HG03460 (cell line): ENCODE data around the gene CHCHD3.
"Not testable (repeated sequence)": the region's sequence is repeated elsewhere in the genome, so short reads cannot be mapped to it uniquely, and the experiment has no call there.

Experiments used
- ATAC-seq: cut with Tn5 transposase; IDR thresholded peaks from one replicate; pipeline ENCODE4 v1.9.1; 2021; ENCODE audit not compliant: unreplicated experiment

Gene CHCHD3

DNA sequence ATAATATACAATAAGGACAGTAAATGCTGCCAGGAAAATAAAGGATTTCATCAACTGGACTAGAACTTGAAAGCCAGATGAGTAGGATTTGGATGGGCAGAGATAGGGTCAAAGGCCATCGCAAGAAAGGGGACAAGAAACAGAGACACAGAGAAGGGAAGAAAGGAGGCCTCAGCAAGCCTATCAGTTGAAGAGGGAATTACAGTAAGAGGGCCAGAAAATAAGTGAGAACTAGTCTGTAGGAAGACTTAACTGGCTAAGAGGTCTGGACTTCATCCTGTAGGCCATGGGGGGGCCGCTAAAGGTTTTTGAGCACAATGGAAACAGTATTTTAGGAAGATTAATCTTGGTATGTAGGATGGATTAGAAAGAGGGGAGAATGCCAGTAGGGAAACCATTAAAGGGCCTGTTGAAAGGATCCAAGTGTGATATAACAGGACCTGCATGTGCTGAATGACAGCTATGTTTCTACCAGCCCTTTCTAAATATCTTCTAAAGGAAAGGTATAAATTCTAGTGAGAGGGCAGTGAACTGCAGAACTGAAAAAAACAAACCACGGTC is 174.4 kb downstream of the CHCHD3 start:
- ATAC-seq: no peak

DNA sequence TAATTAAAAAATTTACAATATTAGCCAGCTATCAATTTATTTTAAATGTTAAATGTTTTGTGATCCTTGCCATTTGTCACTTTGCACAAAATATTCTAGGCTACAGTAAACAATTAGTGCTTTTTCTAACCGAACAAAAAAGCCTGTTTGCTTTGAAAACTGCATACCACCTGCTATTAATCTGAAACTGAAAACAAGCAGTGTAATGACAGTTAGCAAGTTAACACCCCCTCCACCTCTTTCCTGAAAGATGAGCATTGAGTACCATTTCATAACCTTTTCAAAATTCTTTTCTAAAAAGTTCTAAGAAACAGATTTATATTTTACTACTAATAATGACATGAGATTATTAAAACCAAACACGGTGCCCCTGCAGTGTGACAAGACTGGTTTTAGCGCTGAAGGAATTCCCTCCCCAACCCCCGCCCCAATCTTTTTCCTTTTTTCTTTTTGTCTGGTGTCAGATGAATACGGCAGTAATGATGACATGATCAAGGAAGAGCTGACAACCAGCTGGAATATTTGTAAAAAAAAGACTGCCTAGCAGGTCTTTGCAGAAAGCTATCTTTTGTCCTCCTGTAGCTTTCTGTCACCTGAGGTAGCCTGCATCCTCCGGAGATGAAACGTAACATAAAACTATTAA is 175.6 kb downstream of the CHCHD3 start:
- no peak for ATAC-seq

DNA sequence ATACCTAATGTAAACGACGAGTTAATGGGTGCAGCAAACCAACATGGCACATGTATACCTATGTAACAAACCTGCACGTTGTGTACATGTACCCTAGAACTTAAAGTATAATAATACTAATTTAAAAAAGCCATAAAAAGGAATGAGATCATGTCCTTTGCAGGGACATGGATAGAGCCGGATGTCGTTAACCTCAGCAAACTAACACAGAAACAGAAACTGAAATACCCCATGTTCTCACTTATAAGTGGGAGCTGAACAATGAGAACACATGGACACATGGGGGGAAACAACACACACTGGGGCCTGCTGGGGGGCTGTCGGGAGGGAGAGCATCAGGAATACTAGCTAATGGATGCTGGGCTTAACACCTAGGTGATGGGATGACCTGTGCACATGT is 176.8 kb downstream of the CHCHD3 start:
- not testable (repeated sequence) for ATAC-seq

DNA sequence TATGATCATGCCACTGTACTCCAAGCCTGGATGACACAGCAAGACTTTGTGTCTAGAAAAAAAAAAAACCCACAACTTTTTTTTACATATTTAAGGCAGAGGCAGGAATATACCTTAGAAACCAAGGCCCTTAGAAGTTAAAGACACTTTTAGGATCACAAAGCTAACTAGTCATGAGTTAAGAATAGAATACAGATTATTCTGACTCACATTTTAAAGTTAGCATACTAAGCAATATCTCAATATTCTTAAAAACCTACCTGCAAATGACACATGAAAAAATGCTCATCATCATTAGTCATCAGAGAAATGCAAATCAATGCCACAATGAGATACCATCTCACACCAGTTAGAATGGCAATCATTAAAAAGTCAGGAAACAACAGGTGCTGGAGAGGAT is 177.7 kb downstream of the CHCHD3 start:
- ATAC-seq: no peak

DNA sequence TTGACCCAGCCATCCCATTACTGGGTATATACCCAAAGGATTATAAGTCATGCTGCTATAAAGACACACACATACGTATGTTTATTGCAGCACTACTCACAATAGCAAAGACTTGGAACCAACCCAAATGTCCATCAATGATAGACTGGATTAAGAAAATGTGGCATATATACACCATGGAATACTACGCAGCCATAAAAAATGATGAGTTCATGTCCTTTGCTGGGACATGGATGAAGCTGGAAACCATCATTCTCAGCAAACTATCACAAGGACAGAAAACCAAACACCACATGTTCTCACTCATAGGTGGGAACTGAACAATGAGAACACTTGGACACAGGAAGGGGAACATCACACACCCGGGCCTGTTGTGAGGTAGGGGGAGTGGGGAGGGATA is 179.6 kb downstream of the CHCHD3 start:
- ATAC-seq: not testable (repeated sequence)

DNA sequence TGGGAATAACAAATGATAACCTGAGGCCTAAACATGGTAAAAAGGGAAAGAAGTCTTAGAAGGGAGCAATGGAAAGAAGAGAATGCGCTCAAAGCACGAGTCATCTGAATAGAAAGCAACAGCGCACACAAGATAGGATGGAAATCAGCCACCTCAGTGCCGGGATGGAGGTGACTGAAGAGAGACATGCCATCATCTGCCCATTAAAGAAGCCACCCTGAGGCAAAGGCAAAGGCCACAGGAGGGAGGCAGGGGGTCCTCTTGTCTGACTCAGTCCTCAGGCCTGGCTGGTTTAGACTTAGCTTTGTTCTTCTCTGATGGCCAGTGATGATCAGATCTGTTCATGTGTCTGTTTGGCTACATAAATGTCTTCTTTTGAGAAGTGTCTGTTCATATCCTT is 180.6 kb downstream of the CHCHD3 start:
- no peak for ATAC-seq

DNA sequence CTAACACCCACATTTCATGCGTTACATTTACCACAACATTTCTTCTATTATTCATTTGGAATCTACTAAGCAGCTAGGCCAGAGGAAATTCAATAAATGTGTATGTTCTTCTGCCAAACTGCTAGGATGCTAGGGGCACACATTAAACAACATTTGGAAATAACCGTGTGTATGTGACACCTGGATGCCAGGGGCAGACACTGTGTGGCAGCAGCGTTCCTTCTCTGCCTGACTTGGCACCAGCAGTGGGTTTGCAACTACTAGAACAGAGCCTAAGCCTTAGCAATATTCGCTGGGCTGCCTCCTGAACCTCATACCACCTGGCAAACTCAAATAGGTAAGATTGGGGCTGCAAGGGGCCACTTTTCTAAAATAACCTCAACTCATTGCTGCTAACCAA is 182.1 kb downstream of the CHCHD3 start:
- no peak for ATAC-seq

DNA sequence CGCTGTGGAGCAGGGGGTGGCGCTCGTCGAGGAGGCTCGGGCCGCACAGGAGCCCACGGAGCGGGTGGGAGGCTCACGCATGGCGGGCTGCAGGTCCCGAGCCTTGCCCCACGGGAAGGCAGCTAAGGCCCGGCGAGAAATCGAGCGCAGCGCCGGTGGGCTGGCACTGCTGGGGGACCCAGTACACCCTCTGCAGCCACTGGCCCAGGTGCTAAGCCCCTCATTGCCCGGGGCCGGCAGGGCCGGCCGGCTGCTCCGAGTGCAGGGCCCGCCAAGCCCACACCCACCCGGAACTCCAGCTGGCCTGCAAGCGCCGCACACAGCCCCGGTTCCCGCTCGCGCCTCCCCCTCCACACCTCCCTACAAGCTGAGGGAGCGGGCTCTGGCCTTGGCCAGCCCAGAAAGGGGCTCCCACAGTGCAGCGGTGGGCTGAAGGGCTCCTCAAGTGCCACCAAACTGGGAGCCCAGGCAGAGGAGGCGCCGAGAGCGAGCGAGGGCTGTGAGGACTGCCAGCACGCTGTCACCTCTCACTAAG is 183.2 kb downstream of the CHCHD3 start:
- not testable (repeated sequence) for ATAC-seq

DNA sequence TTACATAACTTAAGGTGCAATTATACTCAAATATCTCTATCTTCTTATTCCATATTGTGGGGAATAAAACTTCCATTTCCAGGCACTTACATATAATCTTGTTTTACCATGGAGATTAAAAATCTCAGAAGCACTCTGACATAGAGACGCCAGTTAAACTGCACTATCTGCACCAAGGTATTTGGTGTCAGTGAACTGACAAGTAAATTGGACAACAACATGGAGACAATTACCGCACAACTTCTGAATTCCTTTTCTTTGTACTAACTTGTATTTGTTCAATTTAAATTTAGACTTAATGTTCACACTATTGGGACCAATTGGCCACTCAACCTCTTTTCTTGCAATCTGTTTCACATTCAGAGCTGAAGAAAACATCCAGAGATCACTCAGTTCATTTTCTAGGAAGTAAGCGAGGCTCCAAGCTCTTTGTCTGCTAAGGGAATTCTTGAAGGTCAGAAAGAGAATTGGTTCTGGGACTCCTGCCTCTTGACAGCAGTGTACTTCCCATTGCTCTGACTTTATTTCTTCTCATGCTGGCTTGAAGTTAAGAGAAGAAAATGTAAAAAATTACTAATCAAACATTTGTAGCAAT is 184.7 kb downstream of the CHCHD3 start:
- no peak for ATAC-seq

DNA sequence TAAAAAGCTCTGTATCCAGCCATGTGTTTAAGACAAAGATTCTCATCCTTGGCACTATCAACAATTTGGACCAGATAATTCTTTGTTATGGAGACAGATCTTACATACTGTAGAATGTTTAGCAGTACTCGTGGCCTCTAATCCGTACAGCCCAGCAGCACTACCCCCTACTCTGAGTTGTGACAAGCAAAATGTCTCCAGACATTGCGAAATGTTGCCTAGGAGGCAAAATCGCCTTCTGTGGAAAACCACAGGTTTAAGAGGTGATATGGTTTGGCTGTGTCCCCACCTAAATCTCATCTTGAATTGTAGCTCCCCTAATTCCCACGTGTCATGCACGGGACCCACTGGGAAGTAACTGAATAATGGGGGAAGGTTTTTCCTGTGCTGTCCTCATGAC is 186.7 kb downstream of the CHCHD3 start:
- no peak for ATAC-seq

DNA sequence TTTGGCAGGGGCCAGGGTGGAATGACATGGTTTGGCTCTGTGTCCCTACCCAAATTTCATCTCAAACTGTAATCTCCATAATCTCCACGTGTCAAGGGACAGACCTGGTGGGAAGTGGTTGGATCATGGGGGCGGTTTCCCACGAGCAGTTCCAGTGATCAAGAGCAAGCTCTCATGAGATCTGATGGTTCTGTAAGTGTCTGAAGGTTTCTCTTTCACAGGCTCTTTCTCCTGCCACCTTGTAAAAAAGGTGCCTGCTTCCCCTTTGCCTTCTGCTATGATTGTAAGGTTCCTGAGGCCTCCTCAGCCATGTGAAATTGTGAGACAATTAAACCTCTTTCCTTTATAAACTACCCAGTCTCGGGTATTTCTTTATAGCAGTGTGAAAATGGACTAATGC is 188.3 kb downstream of the CHCHD3 start:
- ATAC-seq: no peak

DNA sequence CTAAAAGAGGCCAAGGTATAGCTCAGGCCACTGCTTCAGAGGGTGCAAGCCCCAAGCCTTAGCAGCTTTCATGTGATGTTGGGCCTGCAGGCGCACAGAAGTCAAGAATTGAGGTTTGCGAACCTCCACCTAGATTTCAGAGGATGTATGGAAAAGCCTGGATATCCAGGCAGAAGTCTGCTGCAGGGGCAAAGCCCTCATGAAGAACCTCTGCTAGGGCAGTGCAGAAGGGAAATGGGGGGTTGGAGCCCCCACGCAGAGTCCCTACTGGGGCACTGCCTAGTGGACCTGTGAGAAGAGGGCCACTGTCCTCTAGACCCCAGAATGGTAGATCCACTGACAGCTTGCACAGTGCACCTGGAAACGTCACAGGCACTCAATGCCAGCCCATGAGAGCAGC is 189.1 kb downstream of the CHCHD3 start:
- not testable (repeated sequence) for ATAC-seq

DNA sequence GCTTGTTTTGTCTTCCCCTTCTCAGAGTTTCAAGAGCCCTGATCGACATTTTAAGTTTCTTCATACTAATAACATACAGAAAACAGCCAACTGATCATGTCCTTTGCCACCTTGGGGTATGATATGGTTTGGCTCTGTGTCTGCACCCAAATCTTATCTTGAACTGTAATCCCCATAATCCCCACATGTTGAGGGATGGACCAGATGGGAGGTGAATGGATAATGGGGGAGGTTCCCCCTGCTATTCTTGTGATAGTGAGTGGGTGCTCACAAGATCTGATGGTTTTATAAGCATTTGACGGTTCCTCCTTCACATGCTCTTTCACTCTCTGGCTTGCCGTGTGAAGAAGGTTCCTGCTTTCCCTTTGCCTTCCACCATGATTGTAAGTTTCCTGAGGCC is 190.3 kb downstream of the CHCHD3 start:
- no peak for ATAC-seq

DNA sequence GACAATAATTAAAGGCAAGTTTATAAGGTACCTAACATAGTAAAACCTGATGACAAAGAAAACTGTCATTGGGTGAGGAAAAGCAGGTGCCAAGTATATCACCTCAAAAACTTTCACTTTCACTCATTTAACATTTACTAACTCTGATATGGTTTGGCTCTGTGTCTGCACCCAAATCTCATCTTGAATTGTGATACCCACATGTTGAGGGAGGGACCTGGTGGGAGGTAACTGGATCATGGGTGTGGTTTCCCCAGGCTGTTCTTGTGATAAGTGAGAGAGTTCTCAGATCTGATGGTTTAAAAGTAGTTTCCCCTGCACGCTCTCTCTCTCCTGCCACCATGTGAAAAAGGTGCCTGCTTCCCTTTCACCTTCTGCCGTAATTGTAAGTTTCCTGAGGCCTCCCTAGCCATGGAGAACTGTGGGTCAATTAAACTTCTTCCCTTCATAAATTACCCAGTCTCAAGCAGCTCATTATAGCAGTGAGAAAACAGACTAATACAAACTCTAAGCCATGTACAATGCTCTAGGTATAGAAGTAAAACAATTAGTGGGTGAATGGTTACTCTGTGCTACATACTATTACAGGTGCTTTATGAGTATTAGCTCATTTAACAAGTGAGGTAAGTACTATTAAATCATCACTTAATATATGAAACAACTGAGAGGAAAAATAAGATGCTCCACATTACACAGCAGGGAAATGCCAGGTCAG is 199.0 kb downstream of the CHCHD3 start:
- ATAC-seq: peak; percentile 67

DNA sequence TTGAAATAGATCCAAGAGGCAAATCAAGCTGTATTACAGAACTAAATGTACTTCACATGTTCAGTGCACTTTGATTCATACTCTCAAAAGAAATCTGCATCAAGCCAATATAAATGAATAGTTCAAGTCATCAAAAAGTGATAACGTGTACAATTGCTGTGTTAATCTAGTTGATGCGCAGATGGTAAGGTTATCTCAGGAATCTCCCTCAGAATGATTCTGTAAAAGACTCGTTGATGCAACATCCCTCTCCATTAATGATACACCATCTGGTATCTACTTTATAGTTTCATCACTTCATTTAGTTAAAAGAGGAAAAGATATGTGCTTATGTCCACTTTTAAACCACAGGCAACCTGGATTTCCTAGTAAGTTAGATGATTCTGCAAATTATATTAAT is 200.6 kb downstream of the CHCHD3 start:
- no peak for ATAC-seq

DNA sequence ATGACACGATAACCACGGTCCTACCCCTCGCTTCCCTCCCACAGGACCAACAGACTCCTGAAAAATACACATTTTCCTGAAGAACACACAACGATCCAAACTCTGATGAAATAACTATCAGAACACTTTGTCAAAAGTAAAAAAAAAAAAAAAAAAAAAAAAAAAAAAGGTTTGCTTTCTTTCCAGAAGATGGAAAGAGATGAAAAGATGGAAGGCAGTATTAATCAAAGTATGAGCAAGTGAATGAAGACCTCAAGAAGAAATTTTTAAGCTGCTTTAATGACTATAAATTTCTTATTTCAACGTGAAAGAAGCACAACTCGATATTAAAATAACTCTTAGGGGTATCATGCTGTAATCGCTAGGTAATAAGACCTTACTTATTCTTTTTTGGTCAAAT is 202.3 kb downstream of the CHCHD3 start:
- ATAC-seq: no peak

DNA sequence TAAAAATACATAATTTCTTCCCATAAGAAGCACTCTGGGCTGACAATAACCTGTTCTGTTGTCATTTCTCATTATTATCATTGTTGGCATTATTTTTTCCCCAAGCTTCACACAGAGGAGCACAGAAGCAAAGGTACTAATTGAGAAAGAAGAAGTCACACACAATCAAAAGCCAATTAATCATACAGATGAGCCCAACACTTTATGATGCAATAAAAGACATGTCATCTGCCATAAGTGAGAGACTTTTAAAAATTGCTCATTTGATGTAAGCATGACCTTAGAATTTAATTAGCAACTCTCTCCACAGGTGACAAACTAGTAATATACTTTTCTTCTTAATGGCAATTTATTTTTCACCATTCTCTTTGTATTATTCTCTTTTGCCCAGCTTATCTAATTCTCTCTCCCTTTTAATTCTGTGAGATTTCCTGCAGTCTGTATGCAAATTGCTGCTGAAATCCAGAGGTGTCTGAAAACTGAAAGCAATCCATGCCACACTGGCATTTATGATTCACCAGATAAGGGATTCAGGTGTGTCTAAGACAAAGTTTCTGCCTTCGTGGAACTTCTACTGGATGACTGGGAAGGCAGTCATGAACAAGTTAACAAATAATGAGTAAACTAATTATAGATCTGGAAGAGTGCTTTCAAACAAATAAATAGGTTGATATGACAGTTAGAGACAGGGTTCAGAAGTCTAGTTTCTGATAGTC is 203.5 kb downstream of the CHCHD3 start:
- no peak for ATAC-seq

DNA sequence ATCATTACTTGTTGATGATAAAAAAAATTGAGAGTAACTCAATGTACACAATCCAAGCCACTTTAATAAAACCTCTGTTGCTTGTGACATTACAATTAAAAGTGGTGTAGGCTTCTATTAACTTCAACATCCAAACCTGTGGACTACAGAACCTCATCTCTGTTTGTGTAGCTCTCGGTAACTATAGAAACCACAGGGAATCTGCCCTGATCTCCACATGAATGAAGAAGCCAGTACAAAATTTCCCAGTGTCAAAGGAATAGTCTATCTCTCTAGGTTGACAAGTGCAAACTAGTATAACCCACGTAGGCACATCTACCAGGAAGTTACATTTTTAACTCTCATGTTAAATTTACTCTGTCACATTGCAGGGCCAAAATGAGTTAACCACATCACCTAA is 204.3 kb downstream of the CHCHD3 start:
- ATAC-seq: no peak

DNA sequence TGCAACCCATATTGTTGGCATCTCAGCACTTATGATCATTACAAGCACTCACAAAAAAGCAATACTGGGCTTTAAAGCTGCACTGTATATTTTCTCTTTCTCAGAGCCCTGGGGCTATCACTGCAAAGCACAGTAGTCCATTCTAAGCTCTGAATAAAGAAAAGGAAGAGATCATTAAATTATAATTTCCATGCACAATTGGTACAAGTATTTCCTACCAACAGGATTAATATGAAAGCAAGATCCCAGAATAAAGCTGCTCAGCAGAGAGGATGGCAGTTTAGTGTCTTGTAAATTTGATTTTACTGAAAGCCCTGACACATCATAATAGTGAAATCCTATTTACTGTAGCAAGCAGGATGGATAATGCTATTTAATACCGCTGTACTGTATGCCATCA is 205.3 kb downstream of the CHCHD3 start:
- ATAC-seq: no peak

DNA sequence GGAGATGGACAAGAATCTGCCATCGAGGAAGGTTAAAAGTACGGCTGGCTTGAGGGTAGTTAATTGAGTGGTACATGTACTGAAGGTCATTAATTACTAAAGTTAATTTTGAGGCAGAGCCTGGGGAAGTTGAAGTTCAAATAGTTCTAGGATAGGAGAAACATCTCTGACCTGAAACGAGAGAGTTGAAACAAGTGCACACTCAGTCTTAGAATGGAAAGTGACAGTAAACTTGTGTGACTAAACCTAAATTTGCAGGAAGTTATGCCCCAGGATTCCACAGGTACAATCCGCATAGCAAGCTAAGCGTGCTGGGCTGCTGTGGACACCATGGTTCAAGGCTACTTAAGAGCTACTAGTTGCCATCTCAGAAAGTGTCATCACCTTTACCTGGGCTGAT is 209.9 kb downstream of the CHCHD3 start:
- no peak for ATAC-seq

DNA sequence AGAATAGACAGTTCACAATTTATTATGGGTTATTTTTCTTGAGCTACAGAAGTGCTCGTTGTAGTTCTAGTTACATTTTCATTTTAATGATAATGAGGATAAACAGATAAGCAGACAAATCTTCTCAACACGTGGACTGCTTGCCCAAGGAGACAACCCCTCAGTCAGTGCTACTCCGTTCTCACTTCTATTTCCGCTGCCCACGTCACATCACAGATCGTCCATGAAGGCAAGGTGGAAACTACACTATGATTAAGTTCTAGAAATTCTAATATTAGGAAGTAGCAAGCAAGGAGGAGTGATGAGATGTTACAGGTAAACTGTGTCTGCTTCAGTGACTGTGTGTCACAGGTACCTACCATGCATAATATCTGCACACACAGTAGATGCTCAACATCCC is 210.5 kb downstream of the CHCHD3 start:
- ATAC-seq: no peak
